ENCODE results near the gene TTLL11. TPM values are rescaled to one million over a fixed set of nuclear protein-coding genes. Genes with fewer than 3 reads are reported as not detected.

The TTLL11 gene
- total and polyA plus RNA-seq, 4 donors, result 1.4 to 4.5 (median 3.6) TPM

DNA sequence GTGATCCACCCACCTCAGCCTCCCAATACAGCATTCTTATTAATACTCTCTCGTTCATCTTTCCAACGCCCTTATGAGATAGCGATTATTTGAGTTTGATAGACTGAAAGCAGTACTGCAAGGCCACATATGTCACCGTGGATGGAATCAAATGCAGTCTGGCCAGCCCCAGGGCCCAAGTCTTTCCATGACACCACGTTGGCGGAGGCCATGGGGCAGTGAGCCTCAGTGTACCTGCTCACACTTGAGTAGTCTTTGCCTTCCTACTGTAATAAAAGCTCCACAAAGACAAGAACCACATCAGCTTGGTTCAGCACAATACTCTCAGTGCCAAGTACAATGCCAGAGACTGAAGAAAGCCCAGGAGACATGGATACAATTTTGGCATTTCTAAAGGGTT is 88.5 kb downstream of the TTLL11 start:
- H3K4me1 ChIP-seq (ENCODE audit: control insufficient read depth in 4 of 4, insufficient read depth in 4 of 4, low read length in 3 of 4), result peaks cover 4 to 24% (median 13%) of the 10 kb centered on the region in 4 donors
- H3K36me3 ChIP-seq (ENCODE audit: control insufficient read depth in 4 of 4, insufficient read depth in 3 of 4, low read depth in 1 of 4, low read length in 3 of 4), result no peaks in the 10 kb centered on the region
- H3K9me3 ChIP-seq (ENCODE audit: control insufficient read depth in 4 of 4, low read length in 3 of 4), result no peaks in the 10 kb centered on the region
- no peak for DNase-seq (ENCODE audit: low spot score)
- no peak overlapping the region for H3K9ac ChIP-seq (ENCODE audit: low read depth in 1 of 2, low read length in 2 of 2)
- TF ChIP-seq EGR1 (IDR thresholded peaks at IDR 0.05; ENCODE audit: low read depth in 2 of 2) (no peak), NR2F2 (IDR thresholded peaks at IDR 0.05) (no peak), GABPA (IDR thresholded peaks at IDR 0.05 in 1 of 2, conservative IDR thresholded peaks at IDR 0.05 in 1 of 2) (no peak), JUND (IDR thresholded peaks at IDR 0.05) (no peak), RXRA (IDR thresholded peaks at IDR 0.05) (no peak), RAD21 (IDR thresholded peaks at IDR 0.05) (no peak), HNF4A (conservative IDR thresholded peaks at IDR 0.05) (no peak), YY1 (IDR thresholded peaks at IDR 0.05) (no peak), HNF4G (IDR thresholded peaks at IDR 0.05) (no peak), SP1 (IDR thresholded peaks at IDR 0.05) (no peak), FOXA2 (IDR thresholded peaks at IDR 0.05) (no peak)
- TF ChIP-seq, protein P1, sequence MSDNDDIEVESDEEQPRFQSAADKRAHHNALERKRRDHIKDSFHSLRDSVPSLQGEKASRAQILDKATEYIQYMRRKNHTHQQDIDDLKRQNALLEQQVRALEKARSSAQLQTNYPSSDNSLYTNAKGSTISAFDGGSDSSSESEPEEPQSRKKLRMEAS (IDR thresholded peaks at IDR 0.05), result no peak
- TF ChIP-seq, protein P2, sequence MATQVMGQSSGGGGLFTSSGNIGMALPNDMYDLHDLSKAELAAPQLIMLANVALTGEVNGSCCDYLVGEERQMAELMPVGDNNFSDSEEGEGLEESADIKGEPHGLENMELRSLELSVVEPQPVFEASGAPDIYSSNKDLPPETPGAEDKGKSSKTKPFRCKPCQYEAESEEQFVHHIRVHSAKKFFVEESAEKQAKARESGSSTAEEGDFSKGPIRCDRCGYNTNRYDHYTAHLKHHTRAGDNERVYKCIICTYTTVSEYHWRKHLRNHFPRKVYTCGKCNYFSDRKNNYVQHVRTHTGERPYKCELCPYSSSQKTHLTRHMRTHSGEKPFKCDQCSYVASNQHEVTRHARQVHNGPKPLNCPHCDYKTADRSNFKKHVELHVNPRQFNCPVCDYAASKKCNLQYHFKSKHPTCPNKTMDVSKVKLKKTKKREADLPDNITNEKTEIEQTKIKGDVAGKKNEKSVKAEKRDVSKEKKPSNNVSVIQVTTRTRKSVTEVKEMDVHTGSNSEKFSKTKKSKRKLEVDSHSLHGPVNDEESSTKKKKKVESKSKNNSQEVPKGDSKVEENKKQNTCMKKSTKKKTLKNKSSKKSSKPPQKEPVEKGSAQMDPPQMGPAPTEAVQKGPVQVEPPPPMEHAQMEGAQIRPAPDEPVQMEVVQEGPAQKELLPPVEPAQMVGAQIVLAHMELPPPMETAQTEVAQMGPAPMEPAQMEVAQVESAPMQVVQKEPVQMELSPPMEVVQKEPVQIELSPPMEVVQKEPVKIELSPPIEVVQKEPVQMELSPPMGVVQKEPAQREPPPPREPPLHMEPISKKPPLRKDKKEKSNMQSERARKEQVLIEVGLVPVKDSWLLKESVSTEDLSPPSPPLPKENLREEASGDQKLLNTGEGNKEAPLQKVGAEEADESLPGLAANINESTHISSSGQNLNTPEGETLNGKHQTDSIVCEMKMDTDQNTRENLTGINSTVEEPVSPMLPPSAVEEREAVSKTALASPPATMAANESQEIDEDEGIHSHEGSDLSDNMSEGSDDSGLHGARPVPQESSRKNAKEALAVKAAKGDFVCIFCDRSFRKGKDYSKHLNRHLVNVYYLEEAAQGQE (IDR thresholded peaks at IDR 0.05), result no peak
- TF ChIP-seq, protein P3, sequence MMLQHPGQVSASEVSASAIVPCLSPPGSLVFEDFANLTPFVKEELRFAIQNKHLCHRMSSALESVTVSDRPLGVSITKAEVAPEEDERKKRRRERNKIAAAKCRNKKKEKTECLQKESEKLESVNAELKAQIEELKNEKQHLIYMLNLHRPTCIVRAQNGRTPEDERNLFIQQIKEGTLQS (IDR thresholded peaks at IDR 0.05), result no peak
- TF ChIP-seq, protein P4, sequence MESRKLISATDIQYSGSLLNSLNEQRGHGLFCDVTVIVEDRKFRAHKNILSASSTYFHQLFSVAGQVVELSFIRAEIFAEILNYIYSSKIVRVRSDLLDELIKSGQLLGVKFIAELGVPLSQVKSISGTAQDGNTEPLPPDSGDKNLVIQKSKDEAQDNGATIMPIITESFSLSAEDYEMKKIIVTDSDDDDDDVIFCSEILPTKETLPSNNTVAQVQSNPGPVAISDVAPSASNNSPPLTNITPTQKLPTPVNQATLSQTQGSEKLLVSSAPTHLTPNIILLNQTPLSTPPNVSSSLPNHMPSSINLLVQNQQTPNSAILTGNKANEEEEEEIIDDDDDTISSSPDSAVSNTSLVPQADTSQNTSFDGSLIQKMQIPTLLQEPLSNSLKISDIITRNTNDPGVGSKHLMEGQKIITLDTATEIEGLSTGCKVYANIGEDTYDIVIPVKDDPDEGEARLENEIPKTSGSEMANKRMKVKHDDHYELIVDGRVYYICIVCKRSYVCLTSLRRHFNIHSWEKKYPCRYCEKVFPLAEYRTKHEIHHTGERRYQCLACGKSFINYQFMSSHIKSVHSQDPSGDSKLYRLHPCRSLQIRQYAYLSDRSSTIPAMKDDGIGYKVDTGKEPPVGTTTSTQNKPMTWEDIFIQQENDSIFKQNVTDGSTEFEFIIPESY (IDR thresholded peaks at IDR 0.05), result no peak
- TF ChIP-seq, protein P5, sequence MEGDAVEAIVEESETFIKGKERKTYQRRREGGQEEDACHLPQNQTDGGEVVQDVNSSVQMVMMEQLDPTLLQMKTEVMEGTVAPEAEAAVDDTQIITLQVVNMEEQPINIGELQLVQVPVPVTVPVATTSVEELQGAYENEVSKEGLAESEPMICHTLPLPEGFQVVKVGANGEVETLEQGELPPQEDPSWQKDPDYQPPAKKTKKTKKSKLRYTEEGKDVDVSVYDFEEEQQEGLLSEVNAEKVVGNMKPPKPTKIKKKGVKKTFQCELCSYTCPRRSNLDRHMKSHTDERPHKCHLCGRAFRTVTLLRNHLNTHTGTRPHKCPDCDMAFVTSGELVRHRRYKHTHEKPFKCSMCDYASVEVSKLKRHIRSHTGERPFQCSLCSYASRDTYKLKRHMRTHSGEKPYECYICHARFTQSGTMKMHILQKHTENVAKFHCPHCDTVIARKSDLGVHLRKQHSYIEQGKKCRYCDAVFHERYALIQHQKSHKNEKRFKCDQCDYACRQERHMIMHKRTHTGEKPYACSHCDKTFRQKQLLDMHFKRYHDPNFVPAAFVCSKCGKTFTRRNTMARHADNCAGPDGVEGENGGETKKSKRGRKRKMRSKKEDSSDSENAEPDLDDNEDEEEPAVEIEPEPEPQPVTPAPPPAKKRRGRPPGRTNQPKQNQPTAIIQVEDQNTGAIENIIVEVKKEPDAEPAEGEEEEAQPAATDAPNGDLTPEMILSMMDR (IDR thresholded peaks at IDR 0.05; ENCODE audit: low read depth, low read length, missing input control), result no peak
- no peak overlapping the region for H3K27ac ChIP-seq (ENCODE audit: low read depth in 1 of 2, low read length in 2 of 2)
- no peak overlapping the region for H3K4me3 ChIP-seq (ENCODE audit: low read depth in 1 of 3, low read length in 3 of 3)
- no peaks in the 10 kb centered on the region for H3K27me3 ChIP-seq (ENCODE audit: control insufficient read depth in 4 of 4, insufficient read depth in 4 of 4, low read length in 3 of 4)
- 95% methylated on average over 6 of the region's 6 CpGs for WGBS
